Upper lobe of left lung (tissue), 6 donors: ENCODE results near the gene RPL22. TPM values are rescaled to one million over a fixed set of nuclear protein-coding genes. Genes with fewer than 3 reads are reported as not detected.
A peak's percentile ranks its signal among the peaks of the same experiment; 100 is the strongest.

Experiments used
- ATAC-seq, 2 donors: fragments of 200-7000 bp; cut with Tn5 transposase; one replicate each; pipeline ENCODE4 v1.9.1; 2022; ENCODE audit warnings: mild to moderate bottlenecking in 2 of 2, moderate library complexity in 2 of 2; ENCODE audit not compliant: low FRiP score in 2 of 2
- DNase-seq, 2 donors: peaks; one replicate each; pipeline ENCODE4 v3.0.0-alpha.2; 2019 to 2020
- H3K27ac ChIP-seq, 4 donors: fragments of 200-600 bp; sonication (generic); one replicate each; pipeline ENCODE4 v1.5.1; 2016 to 2019
- H3K27me3 ChIP-seq, 4 donors: fragments of 200-600 bp; sonication (generic); one replicate each; pipeline ENCODE4 v1.5.1; 2017 to 2019
- H3K36me3 ChIP-seq, 4 donors: fragments of 200-600 bp; sonication (generic); one replicate each; pipeline ENCODE4 v1.5.1; 2016 to 2019
- H3K4me1 ChIP-seq, 4 donors: fragments of 200-600 bp; sonication (generic); one replicate each; pipeline ENCODE4 v1.5.1; 2018 to 2019
- H3K4me3 ChIP-seq, 4 donors: fragments of 200-600 bp; sonication (generic); one replicate each; pipeline ENCODE4 v1.5.1; 2017 to 2019; ENCODE audit warnings: mild to moderate bottlenecking in 2 of 4, moderate library complexity in 1 of 4
- H3K9me3 ChIP-seq, 4 donors: fragments of 200-600 bp; sonication (generic); one replicate each; pipeline ENCODE4 v1.5.1; 2018 to 2019
- EP300 ChIP-seq, 4 donors: sonication (generic); formaldehyde crosslinking; IDR thresholded peaks; one replicate each; pipeline ENCODE4 v1.5.1; 2017; ENCODE audit warnings: antibody characterized with exemption in 4 of 4, control low read depth in 2 of 4
- POLR2A ChIP-seq, 4 donors: fragments of 450-650 bp; IDR thresholded peaks; one replicate each; pipeline ENCODE4 v1.5.1; 2016 to 2017; ENCODE audit warnings: antibody characterized with exemption in 4 of 4, mild to moderate bottlenecking in 2 of 4
- POLR2AphosphoS5 ChIP-seq, 2 donors: sonication (generic); formaldehyde crosslinking; IDR thresholded peaks; one replicate each; pipeline ENCODE4 v1.5.1; 2017; ENCODE audit warnings: antibody characterized with exemption in 2 of 2
- WGBS, 2 donors: methylation state at CpG; one replicate each; pipeline ENCODE4 v1.1.5; 2017 to 2018; 5-methylcytosine and 5-hydroxymethylcytosine counted together
- total RNA-seq, 6 donors: library from RNA; depleted of rRNA in 4 of 6; stranded (reverse); fragments of >200 nt in 4 of 6; gene quantifications; one replicate each; pipeline versions ENCODE4 v1.1.0 to v1.2.1, GENCODE V29; 2016 to 2021
- TF ChIP-seq, protein P1 (sequence below), 6 experiments: fragments of 450-650 bp in 4 of 6; fragments of 200-600 bp in 2 of 6; sonication (generic) in 2 of 6; IDR thresholded peaks; one replicate each; pipeline ENCODE4 v1.5.1; 2016 to 2019; ENCODE audit warnings: antibody characterized with exemption in 6 of 6
- donor health status: DM: no; HTN: no; CAD: no; lungs with moderate emphysema.
- donor health status: DM: no; HTN: yes; CAD: no; lungs with severe emphysema.

Gene RPL22
- total RNA-seq, 6 donors from 2014 or later, result 88.2 to 288 (median 180) TPM

DNA sequence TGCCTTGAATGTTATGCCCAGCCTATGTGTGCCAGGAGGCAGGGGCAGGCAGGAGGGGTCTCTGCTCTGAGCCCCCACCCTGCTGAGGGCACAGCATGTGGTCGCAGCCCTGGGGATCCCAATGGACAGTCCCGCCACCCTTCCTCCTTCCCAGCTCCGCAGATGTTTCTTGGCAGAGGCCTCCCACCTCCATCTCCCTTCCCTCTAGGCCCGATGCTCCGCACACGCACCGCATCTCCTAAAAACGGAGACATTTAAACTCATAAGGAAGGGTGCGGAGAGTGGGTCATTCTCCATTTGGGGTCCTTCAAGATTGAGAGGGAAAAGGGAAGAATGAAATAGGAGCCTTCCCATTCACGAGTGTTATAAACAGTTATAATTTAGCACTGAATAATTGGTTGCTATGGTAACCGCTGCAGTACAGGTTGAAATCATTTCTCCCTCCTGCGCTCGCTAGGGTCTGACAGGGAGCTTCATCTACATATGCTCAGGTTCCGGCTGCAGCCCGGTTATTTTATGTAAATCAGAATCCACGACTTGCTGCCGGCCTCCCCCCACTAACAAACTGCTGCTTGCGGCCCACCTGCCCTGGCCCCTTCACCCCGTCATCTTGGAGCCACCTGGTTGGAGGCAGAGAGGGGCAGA lies 35.3 kb downstream of the RPL22 start:
- H3K27ac ChIP-seq, result no peak overlapping the region
- peaks cover 0 to 7% (median 0%) of the 10 kb centered on the region in 4 donors for H3K4me1 ChIP-seq
- 71 to 74% methylated on average over 16 to 19 of the region's 19 CpGs for WGBS, 2 donors
- ATAC-seq (no peak), DNase-seq (peak in 1 of 2 donors; percentile 38)
- H3K36me3 ChIP-seq, result no peaks in the 10 kb centered on the region
- no peak for TF ChIP-seq POLR2A (IDR thresholded peaks at IDR 0.05)
- TF ChIP-seq EP300 (IDR thresholded peaks at IDR 0.05), result no peak
- no peak for TF ChIP-seq POLR2AphosphoS5 (IDR thresholded peaks at IDR 0.05)
- TF ChIP-seq, protein P1, sequence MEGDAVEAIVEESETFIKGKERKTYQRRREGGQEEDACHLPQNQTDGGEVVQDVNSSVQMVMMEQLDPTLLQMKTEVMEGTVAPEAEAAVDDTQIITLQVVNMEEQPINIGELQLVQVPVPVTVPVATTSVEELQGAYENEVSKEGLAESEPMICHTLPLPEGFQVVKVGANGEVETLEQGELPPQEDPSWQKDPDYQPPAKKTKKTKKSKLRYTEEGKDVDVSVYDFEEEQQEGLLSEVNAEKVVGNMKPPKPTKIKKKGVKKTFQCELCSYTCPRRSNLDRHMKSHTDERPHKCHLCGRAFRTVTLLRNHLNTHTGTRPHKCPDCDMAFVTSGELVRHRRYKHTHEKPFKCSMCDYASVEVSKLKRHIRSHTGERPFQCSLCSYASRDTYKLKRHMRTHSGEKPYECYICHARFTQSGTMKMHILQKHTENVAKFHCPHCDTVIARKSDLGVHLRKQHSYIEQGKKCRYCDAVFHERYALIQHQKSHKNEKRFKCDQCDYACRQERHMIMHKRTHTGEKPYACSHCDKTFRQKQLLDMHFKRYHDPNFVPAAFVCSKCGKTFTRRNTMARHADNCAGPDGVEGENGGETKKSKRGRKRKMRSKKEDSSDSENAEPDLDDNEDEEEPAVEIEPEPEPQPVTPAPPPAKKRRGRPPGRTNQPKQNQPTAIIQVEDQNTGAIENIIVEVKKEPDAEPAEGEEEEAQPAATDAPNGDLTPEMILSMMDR (IDR thresholded peaks at IDR 0.05), result no peak
- H3K27me3 ChIP-seq, result no peaks in the 10 kb centered on the region
- no peaks in the 10 kb centered on the region for H3K9me3 ChIP-seq
- no peak overlapping the region for H3K4me3 ChIP-seq

DNA sequence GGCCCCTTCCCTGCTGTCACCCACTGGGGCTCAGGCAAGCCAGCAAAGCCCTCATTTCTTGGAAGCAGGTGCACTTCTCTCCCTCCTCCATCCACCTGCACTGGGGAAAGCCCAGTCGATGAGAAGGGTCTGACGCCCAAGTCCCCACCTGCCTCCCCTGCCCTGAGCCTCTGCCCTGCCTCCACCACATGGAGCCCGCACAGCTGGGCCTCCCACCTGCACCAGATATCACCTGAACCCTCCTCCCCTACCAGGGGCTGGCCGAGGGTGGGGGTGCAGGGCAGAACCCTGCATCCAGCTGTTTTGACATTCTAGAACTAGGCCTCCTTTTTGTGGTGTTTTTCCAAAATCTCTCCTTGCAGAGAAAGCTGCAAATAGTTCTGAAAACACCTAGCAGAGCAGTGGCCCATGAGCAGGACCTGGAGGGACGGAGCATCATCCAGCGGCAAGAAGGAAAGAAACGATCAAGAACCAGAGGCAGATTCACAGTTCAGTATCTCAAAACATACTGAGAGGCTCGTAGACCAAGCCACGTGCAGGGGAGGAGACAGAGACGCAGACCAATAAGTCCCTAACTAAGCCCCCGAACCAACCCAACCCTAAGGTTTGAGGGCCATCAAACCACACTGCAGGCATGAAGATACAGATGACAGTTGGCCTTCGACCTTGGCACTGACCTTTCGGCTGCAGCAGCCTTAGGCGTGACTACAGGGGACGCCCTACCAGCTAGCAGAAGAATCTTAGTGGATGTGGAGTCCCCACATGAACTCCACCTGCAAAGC lies 36.0 kb downstream of the RPL22 start:
- Histone ChIP-seq H3K9me3 (no peaks in the 10 kb centered on the region), H3K27ac (no peak overlapping the region), H3K4me1 (peaks cover 0 to 7% (median 0%) of the 10 kb centered on the region in 4 donors), H3K36me3 (no peaks in the 10 kb centered on the region), H3K27me3 (no peaks in the 10 kb centered on the region), H3K4me3 (no peak overlapping the region)
- peak in 1 of 2 donors; percentile 26 for DNase-seq
- no peak for TF ChIP-seq POLR2A (IDR thresholded peaks at IDR 0.05)
- TF ChIP-seq, protein P1 (IDR thresholded peaks at IDR 0.05), result no peak
- no peak for TF ChIP-seq POLR2AphosphoS5 (IDR thresholded peaks at IDR 0.05)
- no peak for TF ChIP-seq EP300 (IDR thresholded peaks at IDR 0.05)
- 81 to 88% methylated on average over 13 to 15 of the region's 15 CpGs for WGBS, 2 donors
- ATAC-seq, result no peak

DNA sequence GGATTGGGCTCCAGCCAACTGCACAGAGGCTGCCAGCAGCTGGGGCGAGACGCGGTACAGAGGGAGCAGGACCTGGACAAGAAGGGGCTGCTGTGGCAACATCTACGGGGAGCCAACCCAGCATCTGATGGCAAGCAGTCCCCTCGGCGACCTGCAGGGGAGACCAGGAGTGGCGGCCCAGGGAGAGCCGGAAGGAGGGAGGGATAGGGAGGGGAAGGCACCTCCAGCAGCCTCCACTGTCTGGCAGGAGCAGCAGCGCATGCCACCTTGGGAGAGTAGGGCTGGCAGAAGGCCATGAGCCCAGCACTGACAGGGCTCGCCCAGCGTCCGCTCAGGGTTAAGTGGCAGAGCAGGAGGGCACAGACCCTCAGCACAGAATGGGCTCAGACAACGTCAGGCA lies 36.6 kb downstream of the RPL22 start:
- Histone ChIP-seq H3K4me3 (no peak overlapping the region), H3K27me3 (no peaks in the 10 kb centered on the region), H3K9me3 (no peaks in the 10 kb centered on the region), H3K27ac (no peak overlapping the region), H3K36me3 (no peaks in the 10 kb centered on the region), H3K4me1 (peaks cover 0 to 4% (median 0%) of the 10 kb centered on the region in 4 donors)
- ATAC-seq, result no peak
- DNase-seq, result peak in 1 of 2 donors; percentile 65
- WGBS, 2 donors, result 41 to 55% methylated on average over 12 to 13 of the region's 13 CpGs
- TF ChIP-seq EP300 (IDR thresholded peaks at IDR 0.05) (no peak), POLR2AphosphoS5 (IDR thresholded peaks at IDR 0.05) (no peak), POLR2A (IDR thresholded peaks at IDR 0.05) (no peak)
- TF ChIP-seq, protein P1 (IDR thresholded peaks at IDR 0.05), result no peak

DNA sequence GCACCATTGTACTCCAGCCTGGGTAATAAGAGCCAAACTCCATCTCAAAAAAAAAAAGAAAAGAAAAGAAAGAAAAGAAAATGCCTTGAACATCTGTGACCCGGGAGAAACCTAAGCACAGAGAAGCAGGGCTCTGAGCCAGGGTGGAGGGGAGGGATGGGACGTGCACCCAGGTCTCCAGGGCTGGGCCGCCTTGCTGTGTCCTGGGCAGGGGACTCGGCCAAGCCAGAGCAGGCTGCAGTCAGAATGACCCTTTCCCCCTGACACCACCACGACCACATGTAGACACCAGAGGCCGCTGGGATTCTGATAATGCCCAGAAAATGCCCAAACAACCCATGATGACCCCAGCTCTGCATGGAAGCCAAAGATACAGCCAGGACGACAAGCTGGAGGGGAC lies 37.1 kb downstream of the RPL22 start:
- Histone ChIP-seq H3K4me3 (no peak overlapping the region), H3K27me3 (no peaks in the 10 kb centered on the region), H3K27ac (no peak overlapping the region), H3K9me3 (no peaks in the 10 kb centered on the region), H3K36me3 (no peaks in the 10 kb centered on the region), H3K4me1 (no peaks in the 10 kb centered on the region)
- TF ChIP-seq, protein P1 (IDR thresholded peaks at IDR 0.05), result no peak
- TF ChIP-seq EP300 (IDR thresholded peaks at IDR 0.05), result no peak
- TF ChIP-seq POLR2A (IDR thresholded peaks at IDR 0.05), result no peak
- no peak for TF ChIP-seq POLR2AphosphoS5 (IDR thresholded peaks at IDR 0.05)
- DNase-seq, result no peak
- ATAC-seq, result no peak
- 78 to 79% methylated on average over 7 of the region's 7 CpGs for WGBS, 2 donors
